H1 (cell line): ENCODE data around the gene AFTPH. TPM values are rescaled to one million over a fixed set of nuclear protein-coding genes. Genes with fewer than 3 reads are reported as not detected.

Experiments
- ATF2 ChIP-seq: IDR thresholded peaks from 2 replicates; pipeline ENCODE4 v1.6.1; 2012; ENCODE audit warnings: low read length, inconsistent platforms
- CBX8 ChIP-seq: fragments of 300-800, 300-1000 bp; sonication (generic); IDR thresholded peaks from 2 replicates; pipeline ENCODE4 v1.7.1; 2016; ENCODE audit warnings: low read depth, low read length, borderline replicate concordance
- CHD7 ChIP-seq: fragments of 300-600 bp; sonication (generic); IDR thresholded peaks from 2 replicates; pipeline ENCODE4 v1.7.1; 2012; ENCODE audit warnings: low read length, moderate library complexity, mild to moderate bottlenecking, inconsistent platforms; ENCODE audit not compliant: insufficient replicate concordance
- GABPA ChIP-seq: IDR thresholded peaks from 2 replicates; pipeline ENCODE4 v1.6.1; 2011; ENCODE audit warnings: mild to moderate bottlenecking, low read length, moderate library complexity, borderline replicate concordance; ENCODE audit not compliant: insufficient read depth
- HDAC6 ChIP-seq: IDR thresholded peaks from one replicate; pipeline ENCODE4 v1.7.1; 2012; ENCODE audit warnings: low read depth, mild to moderate bottlenecking, inconsistent platforms, low read length, moderate library complexity
- KDM1A ChIP-seq: fragments of 200-600, 300-600 bp; sonication (generic); IDR thresholded peaks from 2 replicates; pipeline ENCODE4 v1.7.1; 2016; ENCODE audit warnings: mild to moderate bottlenecking, low read length, borderline replicate concordance
- NANOG ChIP-seq: IDR thresholded peaks from 2 replicates; pipeline ENCODE4 v1.6.1; 2011; ENCODE audit warnings: low read length, low read depth, mild to moderate bottlenecking, inconsistent platforms; ENCODE audit not compliant: insufficient read depth, poor library complexity, severe bottlenecking
- RFX5 ChIP-seq: IDR thresholded peaks from 2 replicates; pipeline ENCODE4 v1.6.1; 2011; ENCODE audit warnings: low read depth, low read length, improper control_type of control experiment, borderline replicate concordance
- SIN3A ChIP-seq, 2 experiments: IDR thresholded peaks in 1 of 2; conservative IDR thresholded peaks in 1 of 2; 2 replicates each; pipeline ENCODE4 v1.6.1; 2011 to 2012; ENCODE audit warnings: low read length in 2 of 2, improper control_type of control experiment in 1 of 2, low read depth in 1 of 2, mild to moderate bottlenecking in 1 of 2
- polyA plus RNA-seq, 7 experiments: library from polyadenylated mRNA; depleted of rRNA in 3 of 7; stranded (reverse) in 5 of 7; unstranded in 2 of 7; fragments of >200 nt in 5 of 7; fragments of 200-250 nt in 2 of 7; gene quantifications; 1 replicate in 5 of 7; 2 replicates in 1 of 7; 4 replicates in 1 of 7; pipeline versions ENCODE4 v1.2.1 to v1.2.3, GENCODE V29; 2011 to 2013; ENCODE audit warnings: missing spikeins in 2 of 7, mixed read lengths in 2 of 7
- total RNA-seq: library from RNA; stranded (reverse); fragmentation: NEBNext Ultra II Directional; extraction: Animal tissue kit (Norgen Biotek cat#: 25700); gene quantifications from 2 replicates; pipeline ENCODE4 v1.2.1, GENCODE V29; 2021

Gene AFTPH
- total and polyA plus RNA-seq, 2 of the 8 experiments (the other 6 are each of a cell fraction or from before 2014, with no cell fraction given): 7.3 to 15.0 TPM

- TF ChIP-seq CHD7: no peak
- TF ChIP-seq HDAC6: no peak
- TF ChIP-seq KDM1A: no peak
- no peak for TF ChIP-seq CBX8
- TF ChIP-seq RFX5: no peak
- TF ChIP-seq SIN3A (conservative IDR thresholded peaks at IDR 0.05 in 1 of 2, IDR thresholded peaks at IDR 0.05 in 1 of 2; ENCODE audit: low read depth in 1 of 2, low read length in 2 of 2): no peak
- TF ChIP-seq ATF2: no peak
- no peak for TF ChIP-seq NANOG
- TF ChIP-seq GABPA: no peak
These were observed 115.6 kb downstream of the AFTPH start (continued) for GRCh38 chr2:64639691-64640090.
